ELR (cell line): ENCODE results near the gene KRTAP3-3.
"Not testable (repeated sequence)": the region's sequence is repeated elsewhere in the genome, so short reads cannot be mapped to it uniquely, and the experiment has no call there.

Source experiments
- DNase-seq: peaks from one replicate; pipeline ENCODE4 v3.0.0-alpha.2; 2015; ENCODE audit warnings: low read depth

Gene KRTAP3-3

DNA sequence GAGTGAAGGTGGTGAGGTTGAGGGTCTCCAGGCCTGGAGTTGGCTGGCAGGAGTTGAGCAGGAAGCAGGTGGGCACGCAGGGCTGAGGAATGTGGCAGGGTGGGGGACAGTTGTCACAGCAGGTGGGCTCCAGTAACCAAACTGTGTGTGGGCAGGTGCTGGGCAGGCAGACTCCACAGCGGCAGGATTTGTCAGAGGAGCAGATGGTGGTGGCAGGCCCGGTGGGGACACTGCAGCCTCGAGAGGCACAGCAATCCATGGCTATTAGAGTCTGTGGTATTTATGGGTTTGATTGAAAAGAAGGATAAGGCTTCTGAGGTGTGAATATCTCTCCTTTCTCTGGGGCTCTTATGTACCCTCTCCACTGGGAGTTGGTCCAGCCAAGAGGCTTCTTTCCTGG, at the start of gene KRTAP3-3:
TSS of gene KRTAP3-3 (minus strand) at position 326 of the 400 bp plus-strand sequence. CDS start at position 259, 67 bp downstream.
- no peak for DNase-seq

GRCh38 chr17:41042953-41043352, 49.0 kb upstream of the KRTAP3-3 start:
- DNase-seq: no peak

DNA sequence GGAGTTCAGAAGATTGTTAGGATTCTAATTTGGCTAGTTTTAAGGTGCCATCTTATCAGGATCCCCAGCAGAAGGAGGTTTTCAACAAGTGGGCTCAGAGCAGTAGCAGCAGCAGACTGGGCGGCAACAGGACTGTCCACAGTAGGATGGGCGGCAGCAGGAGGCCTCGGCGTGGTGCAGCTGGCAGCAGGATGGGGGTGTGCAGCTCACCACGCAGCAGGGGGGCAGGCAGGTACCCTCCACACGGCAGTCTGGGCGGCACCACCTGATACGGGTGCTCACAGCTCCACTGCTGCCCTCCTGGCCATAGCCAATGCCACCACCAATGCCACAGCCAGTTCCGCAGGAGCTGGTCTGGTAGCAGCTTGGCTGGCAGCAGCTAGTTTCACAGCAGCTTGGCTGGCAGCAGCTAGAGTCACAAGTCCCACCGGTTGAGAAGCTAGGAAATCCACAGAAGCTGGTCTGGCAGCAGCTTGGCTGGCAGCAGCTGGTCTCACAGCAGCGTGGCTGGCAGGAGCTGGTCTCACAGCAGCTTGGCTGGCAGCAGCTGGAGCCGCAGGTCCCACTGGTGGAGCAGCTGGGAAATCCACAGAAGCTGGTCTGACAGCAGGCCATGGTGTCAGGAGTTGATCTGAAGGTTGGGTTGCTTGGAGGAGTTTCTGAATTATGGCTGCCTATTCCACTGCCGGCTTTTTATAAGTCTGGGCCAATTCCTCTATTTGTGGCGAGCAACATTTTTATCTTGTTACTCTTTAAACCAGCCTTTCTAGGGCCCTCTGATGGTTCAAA, 47.0 kb upstream of the KRTAP3-3 start, which contains the start of gene KRTAP1-1:
TSS of gene KRTAP1-1 (minus strand) at position 668 of the 789 bp plus-strand sequence. CDS start at position 615, 53 bp downstream.
- DNase-seq: not testable (repeated sequence)

DNA sequence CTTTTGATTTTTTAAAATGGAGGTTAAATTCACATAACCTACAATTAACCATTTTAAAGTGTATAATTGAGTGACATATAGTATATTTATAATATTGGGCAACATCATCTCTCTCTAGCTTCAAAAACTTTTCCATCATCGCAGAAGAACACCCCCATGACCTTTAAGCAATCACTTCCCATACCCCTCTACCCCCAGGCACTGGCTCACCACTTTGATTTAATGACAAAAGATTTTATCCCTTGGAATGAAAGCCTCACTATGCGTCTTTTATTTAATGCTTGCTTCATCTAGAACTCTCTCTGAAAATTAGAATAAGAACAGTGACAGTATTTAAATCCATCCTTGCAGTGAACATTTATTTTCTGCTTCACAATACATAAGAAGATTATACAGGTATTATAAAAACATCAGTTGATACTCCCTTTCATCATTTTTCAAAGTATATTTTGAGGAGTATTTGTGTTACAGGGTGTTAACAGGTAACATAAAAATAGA, 43.9 kb upstream of the KRTAP3-3 start:
- DNase-seq: no peak

- DNase-seq: not testable (repeated sequence)
These were observed 40.5 kb upstream of the KRTAP3-3 start, which contains the start of gene KRTAP1-3 for GRCh38 chr17:41034346-41034935. Gene KRTAP1-3 (minus strand): TSS chr17:41034874. CDS start chr17:41034821, 53 bp downstream.

GRCh38 chr17:41029633-41030245, 35.8 kb upstream of the KRTAP3-3 start, which contains the start of gene KRTAP1-4:
Gene KRTAP1-4 (minus strand): TSS chr17:41030195. CDS start chr17:41030078, 117 bp downstream.
- no peak for DNase-seq

- peak; percentile 91 for DNase-seq
These were observed 32.9 kb upstream of the KRTAP3-3 start, which contains the start of gene KRTAP1-5 for GRCh38 chr17:41026715-41027471. Gene KRTAP1-5 (minus strand): TSS chr17:41027208. CDS start chr17:41027155, 53 bp downstream.

- no peak for DNase-seq
These were observed 30.7 kb upstream of the KRTAP3-3 start for GRCh38 chr17:41024697-41025096.

- no peak for DNase-seq
These were observed 26.4 kb upstream of the KRTAP3-3 start for GRCh38 chr17:41020336-41020735.

GRCh38 chr17:41019415-41019814, 25.5 kb upstream of the KRTAP3-3 start:
- no peak for DNase-seq

GRCh38 chr17:41018541-41018940, 24.6 kb upstream of the KRTAP3-3 start:
- no peak for DNase-seq

GRCh38 chr17:41016578-41017215, 22.7 kb upstream of the KRTAP3-3 start:
- no peak for DNase-seq

DNA sequence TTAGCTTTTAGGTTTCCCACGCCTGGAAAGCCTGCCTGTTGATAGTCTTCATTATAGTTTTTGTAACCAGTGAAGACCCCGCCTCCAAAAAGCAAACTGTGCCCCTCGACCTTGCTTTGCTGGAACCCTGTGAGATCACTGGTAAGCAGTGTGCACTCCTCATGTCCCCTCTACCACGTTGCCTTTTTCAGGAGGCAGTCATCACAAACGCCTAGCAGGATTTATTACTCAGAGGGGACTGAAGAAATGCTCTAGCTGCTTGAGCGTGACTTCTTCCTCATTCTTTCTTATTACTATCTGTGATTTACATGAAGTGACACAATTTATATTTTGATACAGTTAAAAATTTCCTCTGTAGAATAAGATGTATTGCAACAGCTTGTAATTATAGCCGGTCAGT, 21.5 kb upstream of the KRTAP3-3 start:
- DNase-seq: no peak

DNA sequence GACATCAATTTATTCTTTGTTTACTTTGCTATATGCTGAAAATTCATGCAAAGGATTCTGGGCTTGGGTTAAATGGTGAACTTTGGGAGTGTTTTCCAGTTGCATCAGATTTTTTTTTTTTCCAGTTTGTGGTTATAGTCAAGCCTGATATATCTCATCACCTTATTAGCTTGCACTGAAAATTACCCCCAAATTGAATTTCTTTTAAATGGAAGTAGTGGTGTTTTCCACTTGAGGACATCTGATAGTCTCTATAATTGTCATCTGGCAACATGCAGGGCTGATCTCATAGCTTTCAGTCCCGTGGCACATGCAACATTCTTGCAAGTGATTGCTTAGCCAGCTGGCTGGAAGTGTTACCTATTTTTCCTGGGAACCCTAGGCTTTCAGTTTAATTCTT, 19.6 kb upstream of the KRTAP3-3 start:
- DNase-seq: peak; percentile 33

DNA sequence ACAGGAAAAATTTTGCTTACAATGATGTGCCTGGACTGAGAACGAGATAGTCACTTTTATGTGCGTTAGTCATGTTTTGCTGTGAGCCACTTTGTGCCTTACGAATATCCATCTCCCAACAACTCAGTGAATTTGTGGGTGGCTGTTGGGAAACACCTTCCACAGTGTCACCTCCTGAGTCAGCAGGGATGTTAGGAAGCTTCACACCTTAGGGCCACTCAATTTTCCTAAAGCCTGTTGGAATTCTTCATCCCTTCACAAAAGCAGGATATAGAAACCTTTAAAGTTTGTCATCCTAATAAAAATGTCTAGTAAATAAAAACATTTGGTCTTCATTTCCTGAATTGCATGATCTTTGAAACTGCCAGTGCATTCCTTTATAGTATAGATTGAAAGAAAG, 19.2 kb upstream of the KRTAP3-3 start:
- DNase-seq: peak; percentile 75

GRCh38 chr17:41012326-41013120, 18.6 kb upstream of the KRTAP3-3 start:
- no peak for DNase-seq

DNA sequence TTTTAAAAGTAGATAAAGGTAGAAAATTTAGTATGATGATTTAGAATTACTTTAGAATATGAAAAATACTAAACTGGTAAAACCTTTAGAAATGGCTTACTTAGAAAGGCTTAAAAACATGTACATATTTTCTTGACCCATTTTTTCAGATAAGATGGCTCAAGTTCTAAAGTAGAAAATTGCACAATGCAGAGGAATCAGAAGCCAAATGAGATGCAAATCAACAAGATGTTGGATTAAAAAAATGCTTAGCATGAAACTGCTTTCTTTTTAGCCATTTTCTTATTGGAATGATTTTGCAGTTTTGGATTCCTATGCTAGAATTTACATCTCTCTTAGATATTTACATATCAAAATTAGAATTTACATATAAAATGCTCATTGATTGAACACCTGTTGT, 16.5 kb upstream of the KRTAP3-3 start:
- DNase-seq: no peak

DNA sequence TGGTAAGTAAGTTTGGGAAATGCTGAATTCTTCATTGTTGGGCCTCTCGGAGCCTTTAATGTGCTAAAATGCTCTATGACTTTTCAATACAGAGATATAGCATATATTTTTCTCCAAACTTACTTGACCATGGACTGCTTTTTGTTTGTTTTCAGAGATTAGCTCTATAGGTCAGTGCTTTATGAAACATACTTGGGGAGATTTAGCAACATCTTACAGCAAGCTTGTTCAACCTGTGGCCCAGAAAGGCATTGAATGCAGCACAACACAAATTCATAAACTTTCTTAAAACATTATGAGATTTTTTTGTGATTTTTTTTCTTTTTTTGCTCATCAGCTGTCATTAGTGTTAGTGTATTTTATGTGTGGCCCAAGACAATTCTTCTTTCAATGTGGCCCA, 16.0 kb upstream of the KRTAP3-3 start:
- DNase-seq: no peak

DNA sequence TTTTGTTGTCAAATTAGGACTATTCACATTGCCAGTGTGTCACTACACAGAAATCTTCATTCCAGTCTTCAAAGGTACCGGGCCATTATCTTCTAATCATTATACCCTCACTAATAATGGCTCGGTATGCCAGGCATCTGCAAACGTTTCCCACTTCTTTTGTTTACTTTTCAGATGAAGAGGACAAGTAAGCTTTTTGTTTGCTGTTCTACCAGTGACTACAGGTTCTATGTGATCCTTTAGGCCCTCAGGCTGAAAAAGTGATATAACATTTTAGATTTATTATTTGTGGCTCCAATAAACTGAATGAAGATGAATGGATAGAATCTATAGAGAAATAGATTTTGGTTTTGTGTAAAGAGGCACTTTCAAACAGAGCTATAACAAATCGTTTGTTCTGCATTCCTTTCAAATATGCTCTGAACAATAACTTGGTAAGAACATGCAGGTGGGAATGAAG, 15.4 kb upstream of the KRTAP3-3 start:
- DNase-seq: no peak

GRCh38 chr17:41008811-41009210, 14.8 kb upstream of the KRTAP3-3 start, which contains the start of gene KRTAP3-1:
Gene KRTAP3-1 (minus strand): TSS chr17:41009128. CDS start chr17:41009074, 54 bp downstream.
- no peak for DNase-seq
